ENCODE data around the gene ADAMTSL2.
A peak's percentile ranks its signal among the peaks of the same experiment; 100 is the strongest.

Gene ADAMTSL2

DNA sequence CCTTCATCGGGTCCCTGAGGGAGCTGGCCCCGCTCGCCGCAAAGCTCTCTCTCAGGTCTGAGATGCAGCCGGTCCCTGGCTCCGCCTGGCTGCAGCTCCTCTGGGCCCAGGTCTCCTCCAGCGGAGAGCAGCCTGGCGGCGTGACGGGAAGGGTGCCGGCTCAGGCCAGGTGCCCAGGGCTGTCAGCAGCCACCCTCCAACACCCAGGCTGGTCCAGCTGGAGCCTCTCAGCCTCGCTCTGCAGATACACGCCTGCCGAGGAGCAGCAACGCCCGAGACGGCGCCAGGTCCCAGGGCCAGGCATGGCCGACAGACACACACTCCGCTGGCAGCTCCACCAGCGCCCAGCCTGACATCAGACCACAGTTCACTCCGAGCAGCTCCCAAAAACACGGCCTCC lies 49.1 kb downstream of the ADAMTSL2 start:
- Histone ChIP-seq H2BK15ac (ENCODE audit: low read length) (peak overlapping the region; percentile 11), H3K4me1 (ENCODE audit: control insufficient read depth in 2 of 2, insufficient read depth in 1 of 2, low read depth in 1 of 2, low read length in 2 of 2) (peaks cover 17 to 27% of the 10 kb centered on the region in 2 donors)

DNA sequence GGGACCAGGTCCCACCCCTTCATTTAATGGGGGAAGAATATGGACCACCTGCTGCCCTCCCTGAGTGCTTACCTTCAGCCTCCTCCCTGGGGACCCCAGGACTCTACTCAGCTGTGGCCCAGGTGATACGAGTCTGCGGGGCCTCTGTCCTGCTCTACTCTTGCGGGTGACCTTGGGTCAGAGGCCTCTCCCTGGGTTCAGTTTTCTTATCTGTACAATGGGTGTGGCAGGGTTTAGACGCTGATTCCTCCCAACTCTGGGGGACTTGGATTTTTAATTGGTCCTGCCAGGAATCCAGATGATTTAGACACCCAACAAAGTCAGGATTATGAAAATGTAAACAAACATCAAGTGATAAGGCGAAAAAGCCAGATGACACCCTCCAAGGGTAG lies 49.7 kb downstream of the ADAMTSL2 start:
- Histone ChIP-seq H3K4me2 (ENCODE audit: insufficient read depth, low read length, poor library complexity, severe bottlenecking) (no peak overlapping the region), H2AK5ac (ENCODE audit: low read depth, low read length) (peak overlapping the region; percentile 98), H3K27me3 (ENCODE audit: control insufficient read depth in 3 of 3, insufficient read depth in 3 of 3, low read depth in 1 of 3, low read length in 3 of 3) (peaks cover 0 to 42% (median 0%) of the 10 kb centered on the region in 3 experiments), H4K91ac (ENCODE audit: low read depth, low read length, poor library complexity) (no peak overlapping the region), H2BK15ac (ENCODE audit: low read length) (peak overlapping the region; percentile 11), H3K4me1 (ENCODE audit: control insufficient read depth in 2 of 2, insufficient read depth in 1 of 2, low read depth in 1 of 2, low read length in 2 of 2) (peaks cover 16 to 27% of the 10 kb centered on the region in 2 donors), H3K4ac (ENCODE audit: low read length) (no peak overlapping the region), H2BK120ac (ENCODE audit: low read depth, low read length) (no peak overlapping the region), H3K9me3 (replicated peaks in 1 of 2; ENCODE audit: control insufficient read depth in 2 of 2, insufficient read depth in 1 of 2, low read depth in 1 of 2, low read length in 2 of 2) (peaks cover 0 to 5% of the 10 kb centered on the region in 2 donors), H2BK5ac (ENCODE audit: low read length) (peak overlapping the region; percentile 8), H3K14ac (ENCODE audit: low read length) (no peak overlapping the region), H4K8ac (ENCODE audit: low read depth, low read length) (no peak overlapping the region), H2AFZ (ENCODE audit: low read length) (no peak overlapping the region), H3K27ac (replicated peaks; ENCODE audit: low read length) (no peak overlapping the region), H3K9ac (ENCODE audit: low read depth, low read length, poor library complexity) (no peak overlapping the region), H3K4me3 (ENCODE audit: low read length in 2 of 2) (no peak overlapping the region), H3K36me3 (replicated peaks in 1 of 2; ENCODE audit: control insufficient read depth in 2 of 2, insufficient read depth in 2 of 2, low read length in 2 of 2) (no peaks in the 10 kb centered on the region), H3K79me1 (ENCODE audit: low read depth, low read length) (peaks cover 2% of the 10 kb centered on the region), H2BK12ac (ENCODE audit: low read length) (no peak overlapping the region), H3K18ac (ENCODE audit: low read length) (peak overlapping the region; percentile 82), H3K23ac (ENCODE audit: low read depth, low read length, poor library complexity) (no peak overlapping the region)
- DNase-seq (ENCODE audit: low spot score), result no peak
- WGBS, 2 donors (ENCODE audit: extremely low coverage in 2 of 2, insufficient read length in 2 of 2, insufficient replicate concordance in 1 of 2), result no CpG with 5 or more reads among the region's 5 CpGs

More for the DNA sequence above, 49.1 kb downstream of the ADAMTSL2 start:
- Histone ChIP-seq H4K91ac (ENCODE audit: low read depth, low read length, poor library complexity) (no peak overlapping the region), H2AFZ (ENCODE audit: low read length) (no peak overlapping the region), H2BK120ac (ENCODE audit: low read depth, low read length) (no peak overlapping the region), H2AK5ac (ENCODE audit: low read depth, low read length) (peak overlapping the region; percentile 98), H3K14ac (ENCODE audit: low read length) (peak overlapping the region; percentile 66), H3K27ac (replicated peaks; ENCODE audit: low read length) (no peak overlapping the region), H3K4me3 (ENCODE audit: low read length in 2 of 2) (no peak overlapping the region), H2BK12ac (ENCODE audit: low read length) (peak overlapping the region; percentile 68), H3K9ac (ENCODE audit: low read depth, low read length, poor library complexity) (no peak overlapping the region), H3K4me2 (ENCODE audit: insufficient read depth, low read length, poor library complexity, severe bottlenecking) (no peak overlapping the region), H3K36me3 (replicated peaks in 1 of 2; ENCODE audit: control insufficient read depth in 2 of 2, insufficient read depth in 2 of 2, low read length in 2 of 2) (no peaks in the 10 kb centered on the region), H3K4ac (ENCODE audit: low read length) (no peak overlapping the region), H3K18ac (ENCODE audit: low read length) (peak overlapping the region; percentile 78), H3K79me1 (ENCODE audit: low read depth, low read length) (peaks cover 2% of the 10 kb centered on the region), H4K8ac (ENCODE audit: low read depth, low read length) (peak overlapping the region; percentile 70), H3K27me3 (ENCODE audit: control insufficient read depth in 3 of 3, insufficient read depth in 3 of 3, low read depth in 1 of 3, low read length in 3 of 3) (peaks cover 0 to 42% (median 0%) of the 10 kb centered on the region in 3 experiments), H3K9me3 (replicated peaks in 1 of 2; ENCODE audit: control insufficient read depth in 2 of 2, insufficient read depth in 1 of 2, low read depth in 1 of 2, low read length in 2 of 2) (peaks cover 0 to 3% of the 10 kb centered on the region in 2 donors), H3K23ac (ENCODE audit: low read depth, low read length, poor library complexity) (peak overlapping the region; percentile 82), H2BK5ac (ENCODE audit: low read length) (peak overlapping the region; percentile 68)
- DNase-seq (ENCODE audit: low spot score), result no peak
- WGBS, 2 donors (ENCODE audit: extremely low coverage in 2 of 2, insufficient read length in 2 of 2, insufficient replicate concordance in 1 of 2), result no CpG with 5 or more reads among the region's 23 CpGs

DNA sequence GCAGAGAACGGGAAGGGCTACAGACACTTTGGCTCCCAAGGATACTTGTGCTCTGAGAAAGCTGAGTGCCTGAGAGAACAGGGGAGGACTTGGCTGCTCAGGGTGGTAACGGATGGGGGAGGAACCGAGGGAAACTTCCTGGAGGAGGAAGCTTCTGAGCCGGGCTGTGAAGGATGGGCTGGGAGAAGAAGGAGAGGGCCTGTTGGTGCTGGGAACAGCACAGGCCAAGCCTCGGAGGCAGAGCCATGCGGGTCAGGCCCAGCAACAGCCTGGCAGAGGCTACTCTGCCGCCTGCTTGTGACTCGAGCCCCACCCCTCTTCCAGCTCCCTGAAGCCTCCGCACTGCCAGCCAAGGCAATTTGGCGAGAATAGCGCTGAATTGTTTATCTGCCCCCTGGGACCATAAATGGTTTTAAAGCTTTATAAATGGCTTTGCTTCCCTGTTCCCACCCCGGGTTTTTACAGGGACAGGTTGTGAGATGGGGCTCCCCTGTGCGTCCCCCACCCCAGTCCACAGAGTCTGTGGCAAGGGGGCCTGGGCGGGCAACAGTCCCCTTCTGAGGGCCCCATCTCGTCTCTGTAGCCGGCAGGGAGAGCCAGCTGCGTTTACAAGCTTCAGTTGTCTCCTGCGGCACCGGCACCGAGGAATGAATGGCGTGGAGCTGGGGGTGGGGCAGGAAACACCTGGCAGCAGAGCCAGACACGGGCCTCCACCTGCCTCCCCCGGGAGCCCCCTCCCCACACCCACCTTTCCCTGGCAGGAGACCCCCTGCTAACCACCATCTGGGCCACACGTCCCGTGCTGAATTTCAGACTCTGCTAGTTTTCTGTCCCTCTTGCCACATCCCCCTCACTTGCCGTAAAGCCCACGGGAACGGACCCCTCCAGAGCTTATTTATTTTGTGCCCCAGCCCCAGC lies 50.3 kb downstream of the ADAMTSL2 start:
- peaks cover 0 to 37% (median 0%) of the 10 kb centered on the region in 3 experiments for H3K27me3 ChIP-seq (ENCODE audit: control insufficient read depth in 3 of 3, insufficient read depth in 3 of 3, low read depth in 1 of 3, low read length in 3 of 3)
- H3K27ac ChIP-seq (replicated peaks; ENCODE audit: low read length), result no peak overlapping the region

More for the DNA sequence above, 50.3 kb downstream of the ADAMTSL2 start:
- H2BK15ac ChIP-seq (ENCODE audit: low read length), result peak overlapping the region; percentile 64
- H4K91ac ChIP-seq (ENCODE audit: low read depth, low read length, poor library complexity), result no peak overlapping the region
- WGBS, 2 donors (ENCODE audit: extremely low coverage in 2 of 2, insufficient read length in 2 of 2, insufficient replicate concordance in 1 of 2), result no CpG with 5 or more reads among the region's 28 CpGs
- H2AK5ac ChIP-seq (ENCODE audit: low read depth, low read length), result peak overlapping the region; percentile 85
- peaks cover 16 to 27% of the 10 kb centered on the region in 2 donors for H3K4me1 ChIP-seq (ENCODE audit: control insufficient read depth in 2 of 2, insufficient read depth in 1 of 2, low read depth in 1 of 2, low read length in 2 of 2)
- H3K18ac ChIP-seq (ENCODE audit: low read length), result peak overlapping the region; percentile 91
- H3K4me3 ChIP-seq (ENCODE audit: low read length in 2 of 2), result no peak overlapping the region
- no peak for DNase-seq (ENCODE audit: low spot score)
- H3K4me2 ChIP-seq (ENCODE audit: insufficient read depth, low read length, poor library complexity, severe bottlenecking), result peak overlapping the region; percentile 29
- no peak overlapping the region for H4K8ac ChIP-seq (ENCODE audit: low read depth, low read length)
- H3K79me1 ChIP-seq (ENCODE audit: low read depth, low read length), result peaks cover 2% of the 10 kb centered on the region
- H3K23ac ChIP-seq (ENCODE audit: low read depth, low read length, poor library complexity), result no peak overlapping the region
- no peak overlapping the region for H2AFZ ChIP-seq (ENCODE audit: low read length)
- no peak overlapping the region for H3K4ac ChIP-seq (ENCODE audit: low read length)
- H3K36me3 ChIP-seq (replicated peaks in 1 of 2; ENCODE audit: control insufficient read depth in 2 of 2, insufficient read depth in 2 of 2, low read length in 2 of 2), result no peaks in the 10 kb centered on the region
- H3K9me3 ChIP-seq (replicated peaks in 1 of 2; ENCODE audit: control insufficient read depth in 2 of 2, insufficient read depth in 1 of 2, low read depth in 1 of 2, low read length in 2 of 2), result peaks cover 0 to 7% of the 10 kb centered on the region in 2 donors
- no peak overlapping the region for H2BK120ac ChIP-seq (ENCODE audit: low read depth, low read length)
- H3K14ac ChIP-seq (ENCODE audit: low read length), result peak overlapping the region; percentile 77
- H2BK5ac ChIP-seq (ENCODE audit: low read length), result peak overlapping the region; percentile 8
- no peak overlapping the region for H3K9ac ChIP-seq (ENCODE audit: low read depth, low read length, poor library complexity)
- H2BK12ac ChIP-seq (ENCODE audit: low read length), result no peak overlapping the region
